Fibroblast of pulmonary artery (primary cell): Measurements from ENCODE around the gene SEC22B.
"Not testable (repeated sequence)": the region's sequence is repeated elsewhere in the genome, so short reads cannot be mapped to it uniquely, and the experiment has no call there.

Experiments used
- DNase-seq: peaks from one replicate; pipeline ENCODE4 v3.0.0-alpha.2; 2010; ENCODE audit warnings: low read depth
- H3K4me3 ChIP-seq: replicated peaks from 2 replicates; pipeline ENCODE4 v1.5.1; 2011; ENCODE audit warnings: low read depth, mild to moderate bottlenecking, control low read depth, low read length, moderate library complexity

Gene SEC22B

DNA sequence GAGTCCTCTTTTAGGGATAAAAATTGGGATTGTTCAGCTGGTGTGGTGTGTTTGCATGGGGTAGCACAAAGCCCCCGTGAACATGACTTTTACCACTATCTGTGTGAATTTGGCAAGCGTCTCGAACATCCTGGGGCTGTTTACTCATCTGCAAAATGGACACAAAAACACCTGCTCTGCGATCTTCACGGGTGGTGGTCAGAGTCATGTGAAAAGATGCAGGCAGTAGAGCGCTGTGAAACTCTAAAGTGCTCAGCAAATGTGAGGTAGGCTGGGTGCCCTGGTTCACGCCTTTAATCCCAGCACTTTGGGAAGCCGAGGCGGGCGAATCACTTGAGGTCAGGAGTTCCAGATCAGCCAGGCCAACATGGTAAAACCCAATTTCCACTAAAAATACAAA, 67.1 kb downstream of the SEC22B start:
- not testable (repeated sequence) for H3K4me3 ChIP-seq, DNase-seq

DNA sequence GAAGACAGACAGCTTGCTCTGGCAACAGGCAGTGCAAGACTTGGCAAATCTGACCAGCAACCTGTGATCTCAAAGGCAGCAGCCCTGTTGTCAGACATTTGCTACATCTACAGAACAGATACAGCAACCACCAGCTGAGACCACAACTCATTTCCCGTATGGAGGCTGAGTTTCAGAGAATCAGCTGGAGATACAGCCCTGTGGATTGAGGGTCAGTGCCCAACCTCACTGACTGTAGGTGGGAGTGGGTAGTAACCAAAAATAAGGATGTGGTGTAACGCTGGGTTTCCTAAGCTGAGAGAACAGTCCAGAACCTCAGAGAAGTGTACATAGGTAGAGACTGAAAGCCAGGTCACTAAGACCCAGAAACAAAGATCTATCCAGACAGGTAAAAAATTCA, 71.0 kb downstream of the SEC22B start:
- not testable (repeated sequence) for DNase-seq, H3K4me3 ChIP-seq

DNA sequence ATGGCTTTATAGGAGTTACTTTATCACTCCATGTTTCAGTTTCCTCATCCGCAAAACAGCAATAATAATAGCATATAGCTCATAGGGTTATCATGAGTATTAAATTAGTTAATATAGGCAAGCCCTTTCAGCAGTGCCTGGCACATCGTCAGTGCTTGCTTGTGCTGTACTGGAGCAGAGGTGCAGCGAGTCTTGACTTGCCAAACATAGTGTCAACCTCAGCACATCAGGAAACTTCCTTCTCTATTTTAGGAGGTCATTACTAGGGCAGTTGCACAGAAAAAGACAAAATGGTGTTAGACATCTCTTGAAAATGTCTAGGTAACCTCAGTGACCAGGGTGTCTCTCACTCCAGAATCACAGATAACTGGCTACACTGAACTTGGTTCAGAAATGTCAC, 72.6 kb downstream of the SEC22B start:
- H3K4me3 ChIP-seq, DNase-seq: not testable (repeated sequence)

- not testable (repeated sequence) for DNase-seq
These were observed 74.7 kb downstream of the SEC22B start for GRCh38 chr1:120101593-120101992.

More at GRCh38 chr1:120101593-120101992, 74.7 kb downstream of the SEC22B start:
- not testable (repeated sequence) for H3K4me3 ChIP-seq
